ENCODE measurements around the gene LIMK2.
"Not testable (repeated sequence)": the region's sequence is repeated elsewhere in the genome, so short reads cannot be mapped to it uniquely, and the experiment has no call there.

DNA sequence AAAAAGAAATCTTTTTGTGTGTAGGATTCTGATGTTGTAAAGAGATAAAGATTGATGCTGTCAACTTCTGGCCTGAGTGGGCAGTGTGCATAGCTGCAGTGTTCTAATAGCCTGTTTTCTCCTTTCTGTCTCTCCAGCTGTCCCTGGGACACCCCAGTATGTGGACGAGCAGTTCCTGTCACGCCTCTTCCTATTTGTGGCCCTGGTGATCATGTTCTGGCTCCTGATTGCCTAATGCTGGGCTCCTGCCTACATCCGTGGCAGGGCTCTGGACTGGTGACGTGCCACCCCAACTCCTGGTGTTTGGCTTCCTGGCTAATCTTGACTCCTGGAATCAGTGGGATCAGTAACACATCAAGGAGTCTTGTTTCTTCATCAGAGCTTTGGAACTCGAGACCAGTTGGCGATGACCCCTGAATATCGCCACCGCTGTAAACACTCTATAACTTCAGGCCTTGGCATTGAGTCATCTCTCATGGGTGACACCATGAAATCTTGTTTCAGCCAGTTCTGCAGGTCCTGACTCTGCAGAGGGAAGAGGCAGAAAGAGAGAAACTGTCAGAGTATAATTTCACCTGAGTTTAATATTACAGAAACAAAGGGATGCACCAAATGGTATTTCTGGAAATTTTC lies 7.6 kb upstream of the LIMK2 start:
- TF ChIP-seq POLR2A, POLR2AphosphoS5 (IDR thresholded peaks at IDR 0.05): not testable (repeated sequence)
- TF ChIP-seq, protein P1, sequence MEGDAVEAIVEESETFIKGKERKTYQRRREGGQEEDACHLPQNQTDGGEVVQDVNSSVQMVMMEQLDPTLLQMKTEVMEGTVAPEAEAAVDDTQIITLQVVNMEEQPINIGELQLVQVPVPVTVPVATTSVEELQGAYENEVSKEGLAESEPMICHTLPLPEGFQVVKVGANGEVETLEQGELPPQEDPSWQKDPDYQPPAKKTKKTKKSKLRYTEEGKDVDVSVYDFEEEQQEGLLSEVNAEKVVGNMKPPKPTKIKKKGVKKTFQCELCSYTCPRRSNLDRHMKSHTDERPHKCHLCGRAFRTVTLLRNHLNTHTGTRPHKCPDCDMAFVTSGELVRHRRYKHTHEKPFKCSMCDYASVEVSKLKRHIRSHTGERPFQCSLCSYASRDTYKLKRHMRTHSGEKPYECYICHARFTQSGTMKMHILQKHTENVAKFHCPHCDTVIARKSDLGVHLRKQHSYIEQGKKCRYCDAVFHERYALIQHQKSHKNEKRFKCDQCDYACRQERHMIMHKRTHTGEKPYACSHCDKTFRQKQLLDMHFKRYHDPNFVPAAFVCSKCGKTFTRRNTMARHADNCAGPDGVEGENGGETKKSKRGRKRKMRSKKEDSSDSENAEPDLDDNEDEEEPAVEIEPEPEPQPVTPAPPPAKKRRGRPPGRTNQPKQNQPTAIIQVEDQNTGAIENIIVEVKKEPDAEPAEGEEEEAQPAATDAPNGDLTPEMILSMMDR (IDR thresholded peaks at IDR 0.05 in 8 of 11, conservative IDR thresholded peaks at IDR 0.05 in 3 of 11), result not testable (repeated sequence)

All from spleen (tissue), 7 donors.